H9 (cell line): Measurements from ENCODE around the gene INSL3. TPM values are rescaled to one million over a fixed set of nuclear protein-coding genes. Genes with fewer than 3 reads are reported as not detected.

ENCODE experiments used
- DNase-seq: peaks from one replicate; pipeline ENCODE4 v3.0.0-alpha.2; 2017
- H2AFZ ChIP-seq: one replicate; pipeline ENCODE4 v1.6.1; 2013; ENCODE audit warnings: mild to moderate bottlenecking, low read length, control low read depth, moderate library complexity
- H2AK5ac ChIP-seq: 2 replicates; pipeline ENCODE4 v1.6.1; 2013; ENCODE audit warnings: low read length, control low read depth, mixed read lengths; ENCODE audit not compliant: insufficient read length
- H2BK120ac ChIP-seq: one replicate; pipeline ENCODE4 v1.6.1; 2013; ENCODE audit warnings: low read depth, mild to moderate bottlenecking, low read length, control low read depth, inconsistent platforms; ENCODE audit not compliant: poor library complexity, severe bottlenecking
- H2BK12ac ChIP-seq: 2 replicates; pipeline ENCODE4 v1.6.1; 2013; ENCODE audit warnings: low read length, control low read depth, mixed read lengths, low read depth; ENCODE audit not compliant: insufficient read length
- H2BK15ac ChIP-seq: 2 replicates; pipeline ENCODE4 v1.6.1; 2013; ENCODE audit warnings: low read depth, low read length, control low read depth
- H2BK20ac ChIP-seq: one replicate; pipeline ENCODE4 v1.6.1; 2013; ENCODE audit warnings: low read depth, mild to moderate bottlenecking, low read length, control low read depth, inconsistent platforms; ENCODE audit not compliant: poor library complexity, severe bottlenecking
- H2BK5ac ChIP-seq: 2 replicates; pipeline ENCODE4 v1.6.1; 2013; ENCODE audit warnings: low read length, control low read depth, mixed read lengths; ENCODE audit not compliant: insufficient read length
- H3K14ac ChIP-seq: 2 replicates; pipeline ENCODE4 v1.6.1; 2013; ENCODE audit warnings: low read length, control low read depth; ENCODE audit not compliant: insufficient read depth
- H3K18ac ChIP-seq: 2 replicates; pipeline ENCODE4 v1.6.1; 2013; ENCODE audit warnings: low read depth, mild to moderate bottlenecking, mixed read lengths, low read length, control low read depth; ENCODE audit not compliant: insufficient read length
- H3K23ac ChIP-seq: 2 replicates; pipeline ENCODE4 v1.6.1; 2013; ENCODE audit warnings: low read length, control low read depth, mixed read lengths, low read depth; ENCODE audit not compliant: insufficient read length
- H3K23me2 ChIP-seq: 2 replicates; pipeline ENCODE4 v1.6.1; 2013; ENCODE audit warnings: low read depth, mild to moderate bottlenecking, mixed read lengths, low read length, control low read depth; ENCODE audit not compliant: insufficient read length, poor library complexity, severe bottlenecking
- H3K27ac ChIP-seq: 2 replicates; pipeline ENCODE4 v1.5.1; 2013; ENCODE audit warnings: low read length, control low read depth, mixed read lengths, low read depth; ENCODE audit not compliant: insufficient read length
- H3K27me3 ChIP-seq: 2 replicates; pipeline ENCODE4 v1.6.1; 2013; ENCODE audit warnings: low read length, control low read depth, inconsistent platforms; ENCODE audit not compliant: insufficient read depth
- H3K4ac ChIP-seq: 2 replicates; pipeline ENCODE4 v1.6.1; 2013; ENCODE audit warnings: low read depth, mild to moderate bottlenecking, control low read depth, inconsistent platforms, low read length, moderate library complexity
- H3K4me1 ChIP-seq: 2 replicates; pipeline ENCODE4 v1.6.1; 2013; ENCODE audit warnings: low read length, control low read depth, inconsistent platforms; ENCODE audit not compliant: insufficient read depth
- H3K4me2 ChIP-seq: 2 replicates; pipeline ENCODE4 v1.6.1; 2013; ENCODE audit warnings: low read length, control low read depth, mixed read lengths; ENCODE audit not compliant: insufficient read length, insufficient read depth
- H3K56ac ChIP-seq: 2 replicates; pipeline ENCODE4 v1.6.1; 2013; ENCODE audit warnings: low read depth, mild to moderate bottlenecking, mixed read lengths, low read length, control low read depth; ENCODE audit not compliant: insufficient read length
- H3K79me1 ChIP-seq: 2 replicates; pipeline ENCODE4 v1.6.1; 2013; ENCODE audit warnings: low read depth, mild to moderate bottlenecking, moderate library complexity, low read length, control low read depth, inconsistent platforms; ENCODE audit not compliant: insufficient read depth, poor library complexity, severe bottlenecking
- H3K79me2 ChIP-seq: 2 replicates; pipeline ENCODE4 v1.6.1; 2013; ENCODE audit warnings: low read length, control low read depth, inconsistent platforms; ENCODE audit not compliant: insufficient read depth
- H3K9ac ChIP-seq: 2 replicates; pipeline ENCODE4 v1.6.1; 2013; ENCODE audit warnings: low read length, control low read depth, mixed read lengths; ENCODE audit not compliant: insufficient read length; ENCODE audit errors: extremely low read depth
- H3K9me3 ChIP-seq: one replicate; pipeline ENCODE4 v1.6.1; 2013; ENCODE audit warnings: low read depth, low read length, inconsistent platforms; ENCODE audit not compliant: control insufficient read depth
- H3T11ph ChIP-seq: one replicate; pipeline ENCODE4 v1.6.1; 2013; ENCODE audit warnings: mild to moderate bottlenecking, low read length, control low read depth, inconsistent platforms
- H4K20me1 ChIP-seq: one replicate; pipeline ENCODE4 v1.6.1; 2013; ENCODE audit not compliant: control insufficient read depth, insufficient read length, insufficient read depth
- H4K5ac ChIP-seq: 2 replicates; pipeline ENCODE4 v1.6.1; 2013; ENCODE audit warnings: low read depth, mild to moderate bottlenecking, mixed read lengths, low read length, control low read depth; ENCODE audit not compliant: insufficient read length
- H4K8ac ChIP-seq: replicated peaks from 2 replicates; pipeline ENCODE4 v1.6.1; 2013; ENCODE audit warnings: low read length, control low read depth, mixed read lengths, low read depth; ENCODE audit not compliant: insufficient read length
- H4K91ac ChIP-seq: 2 replicates; pipeline ENCODE4 v1.6.1; 2013; ENCODE audit warnings: low read depth, mild to moderate bottlenecking, moderate library complexity, mixed read lengths, low read length, control low read depth; ENCODE audit not compliant: insufficient read length
- H3K27ac Mint-ChIP-seq, 3 experiments: 2 replicates in 2 of 3; 3 replicates in 1 of 3; pipeline ENCODE4 v1.8.0; 2020 to 2021; ENCODE audit warnings: mixed read lengths in 3 of 3, mild to moderate bottlenecking in 1 of 3, moderate library complexity in 1 of 3
- H3K27me3 Mint-ChIP-seq: 2 replicates; pipeline ENCODE4 v1.8.0; 2021; ENCODE audit warnings: low read depth, mild to moderate bottlenecking, moderate library complexity, mixed read lengths
- H3K36me3 Mint-ChIP-seq, 3 experiments: 2 replicates in 2 of 3; 3 replicates in 1 of 3; pipeline ENCODE4 v1.8.0; 2020 to 2021; ENCODE audit warnings: low read depth in 3 of 3, mixed read lengths in 3 of 3; ENCODE audit not compliant: insufficient read depth in 1 of 3
- H3K4me1 Mint-ChIP-seq, 2 experiments: 2 replicates each; pipeline ENCODE4 v1.8.0; 2020; ENCODE audit warnings: mixed read lengths in 2 of 2
- H3K4me3 Mint-ChIP-seq, 2 experiments: 2 replicates in 1 of 2; 3 replicates in 1 of 2; pipeline ENCODE4 v1.8.0; 2020 to 2021; ENCODE audit warnings: mild to moderate bottlenecking in 2 of 2, mixed read lengths in 2 of 2, moderate library complexity in 1 of 2
- H3K9me3 Mint-ChIP-seq, 2 experiments: 2 replicates in 1 of 2; 3 replicates in 1 of 2; pipeline ENCODE4 v1.8.0; 2020; ENCODE audit warnings: mild to moderate bottlenecking in 2 of 2, mixed read lengths in 2 of 2, moderate library complexity in 1 of 2
- CTCF ChIP-seq: fragments of 200-600 bp; sonication (generic); conservative IDR thresholded peaks from 3 replicates; pipeline ENCODE4 v1.8.0; 2021; ENCODE audit warnings: antibody characterized with exemption, mild to moderate bottlenecking
- WGBS: extraction: QIAGEN DNeasy Blood & Tissue Kit; methylation state at CpG from one replicate; pipeline ENCODE4 v1.1.7; 2013; ENCODE audit warnings: missing lambda C conversion rate, low lambda C conversion rate, mixed read lengths; ENCODE audit not compliant: insufficient read length; ENCODE audit errors: extremely low coverage; 5-methylcytosine and 5-hydroxymethylcytosine counted together
- total RNA-seq: library from RNA; stranded (reverse); gene quantifications from 2 replicates; pipeline ENCODE4 v1.2.1, GENCODE V29; 2021

The INSL3 gene
- total RNA-seq, 1 experiment from 2014 or later = 0.63 TPM

- H4K91ac ChIP-seq = no peak overlapping the region
- peaks cover 17% of the 10 kb centered on the region for H3K27me3 Mint-ChIP-seq
- H3K9ac ChIP-seq = no peak overlapping the region
- no peak overlapping the region for H3K27ac ChIP-seq
- no peak overlapping the region for H3K56ac ChIP-seq
- H3K18ac ChIP-seq = no peak overlapping the region
- H3K4ac ChIP-seq = no peak overlapping the region
- no peak overlapping the region for H3T11ph ChIP-seq
- no peaks in the 10 kb centered on the region for H3K4me1 ChIP-seq
- no peak overlapping the region for H2AFZ ChIP-seq
- no peak overlapping the region for H2BK120ac ChIP-seq
- H2BK12ac ChIP-seq = no peak overlapping the region
- no peaks in the 10 kb centered on the region for H4K20me1 ChIP-seq
- TF ChIP-seq CTCF = no peak
- no peak overlapping the region for H4K8ac ChIP-seq
- peaks cover 2 to 6% (median 4%) of the 10 kb centered on the region in 3 experiments; a peak in 4 of 7 replicates for H3K36me3 Mint-ChIP-seq
- H2AK5ac ChIP-seq = no peak overlapping the region
- 0 out of 7 replicates have a peak overlapping the region, but pooled peaks of 1 of the 3 experiments have one; percentile 3 for H3K27ac Mint-ChIP-seq
- no peak overlapping the region for H3K23ac ChIP-seq
- no peak overlapping the region for H2BK5ac ChIP-seq
- H2BK20ac ChIP-seq = no peak overlapping the region
- WGBS = no CpG with 5 or more reads among the region's 6 CpGs
- H3K9me3 ChIP-seq = no peaks in the 10 kb centered on the region
- no peak overlapping the region for H2BK15ac ChIP-seq
- H3K27me3 ChIP-seq = no peaks in the 10 kb centered on the region; the same call in 1 of the 2 replicates
- no peak overlapping the region for H4K5ac ChIP-seq
- no peak overlapping the region for H3K4me2 ChIP-seq
- no peak overlapping the region for H3K4me3 Mint-ChIP-seq
- H3K14ac ChIP-seq = no peak overlapping the region
- H3K79me2 ChIP-seq = no peaks in the 10 kb centered on the region
- peaks cover 7% of the 10 kb centered on the region for H3K23me2 ChIP-seq
- no peak for DNase-seq
- peaks cover 2 to 10% of the 10 kb centered on the region in 2 experiments; a peak in 3 of 4 replicates for H3K4me1 Mint-ChIP-seq
- H3K9me3 Mint-ChIP-seq = no peaks in the 10 kb centered on the region
- H3K79me1 ChIP-seq = no peaks in the 10 kb centered on the region
Measured at GRCh38 chr19:17790059-17790780, 31.1 kb downstream of the INSL3 start.
